GM12872 (cell line): ENCODE measurements around the gene LMO3.

Source experiments
- CTCF ChIP-seq: IDR thresholded peaks from 3 replicates; pipeline ENCODE4 v1.5.1; 2011; ENCODE audit warnings: low read depth, mild to moderate bottlenecking, low read length, moderate library complexity; ENCODE audit not compliant: insufficient read depth

The LMO3 gene

GRCh38 chr12:16612647-16613046 lies 6.7 kb upstream of the LMO3 start:
- no peak for TF ChIP-seq CTCF

- 0 out of 3 replicates have a peak, but pooled peaks have one; percentile 7 for TF ChIP-seq CTCF
Measured at GRCh38 chr12:16611146-16611545, 5.2 kb upstream of the LMO3 start.

GRCh38 chr12:16610743-16611142 lies 4.8 kb upstream of the LMO3 start:
- TF ChIP-seq CTCF, result no peak

- no peak for TF ChIP-seq CTCF
Measured at GRCh38 chr12:16610001-16610585, 4.1 kb upstream of the LMO3 start.

- no peak for TF ChIP-seq CTCF
Measured at GRCh38 chr12:16608946-16609539, 3.1 kb upstream of the LMO3 start.

GRCh38 chr12:16607906-16608775 lies 2.2 kb upstream of the LMO3 start:
- no peak for TF ChIP-seq CTCF

GRCh38 chr12:16606991-16607390 lies 1.0 kb upstream of the LMO3 start:
- TF ChIP-seq CTCF, result no peak
